NCI-H2196 (cell line): ENCODE data around the gene ARHGAP32.

Experiments used
- DNase-seq: peaks from one replicate; lab custom pipeline; 2025; ENCODE audit not compliant: unreplicated experiment; lab: John Stamatoyannopoulos, UW

The ARHGAP32 gene

GRCh38 chr11:128963744-128964325, 228.3 kb downstream of the ARHGAP32 start:
- DNase-seq, result peak; percentile 34

GRCh38 chr11:128962896-128963295, 229.2 kb downstream of the ARHGAP32 start:
- DNase-seq, result no peak

- DNase-seq, result no peak
Observed at GRCh38 chr11:128961645-128962044, 230.5 kb downstream of the ARHGAP32 start.

- DNase-seq, result no peak
Observed at GRCh38 chr11:128957202-128957482, 235.0 kb downstream of the ARHGAP32 start.

- DNase-seq, result peak; percentile 76
Observed at GRCh38 chr11:128956401-128957201, 235.5 kb downstream of the ARHGAP32 start.

- no peak for DNase-seq
Observed at GRCh38 chr11:128955636-128956035, 236.5 kb downstream of the ARHGAP32 start.

GRCh38 chr11:128953151-128953550, 239.0 kb downstream of the ARHGAP32 start:
- no peak for DNase-seq

- no peak for DNase-seq
Observed at GRCh38 chr11:128949791-128950454, 242.2 kb downstream of the ARHGAP32 start.

- DNase-seq, result no peak
Observed at GRCh38 chr11:128948583-128948982, 243.5 kb downstream of the ARHGAP32 start.

GRCh38 chr11:128947773-128948172, 244.4 kb downstream of the ARHGAP32 start:
- no peak for DNase-seq

- no peak for DNase-seq
Observed at GRCh38 chr11:128946648-128947047, 245.5 kb downstream of the ARHGAP32 start.

GRCh38 chr11:128943428-128943976, 248.6 kb downstream of the ARHGAP32 start:
- no peak for DNase-seq

- DNase-seq, result no peak
Observed at GRCh38 chr11:128942817-128943427, 249.2 kb downstream of the ARHGAP32 start, which contains the start of gene TP53AIP1. TP53AIP1 (minus strand) TSS chr11:128942871; CDS start chr11:128937818, 5,053 bp downstream.

GRCh38 chr11:128942272-128942612, 249.9 kb downstream of the ARHGAP32 start:
- no peak for DNase-seq

GRCh38 chr11:128941573-128942271, 250.4 kb downstream of the ARHGAP32 start:
- DNase-seq, result no peak

GRCh38 chr11:128941110-128941509, 251.0 kb downstream of the ARHGAP32 start:
- no peak for DNase-seq

- no peak for DNase-seq
Observed at GRCh38 chr11:128940603-128941002, 251.5 kb downstream of the ARHGAP32 start.

GRCh38 chr11:128940156-128940555, 252.0 kb downstream of the ARHGAP32 start:
- DNase-seq, result no peak

- no peak for DNase-seq
Observed at GRCh38 chr11:128939591-128939990, 252.5 kb downstream of the ARHGAP32 start.

GRCh38 chr11:128938156-128938885, 253.8 kb downstream of the ARHGAP32 start:
- no peak for DNase-seq
